Liver (tissue), 9 donors: ENCODE results near the gene F2R. TPM values are rescaled to one million over a fixed set of nuclear protein-coding genes. Genes with fewer than 3 reads are reported as not detected.

ENCODE experiments used
- DNase-seq: peaks from one replicate; pipeline ENCODE4 v3.0.0-alpha.2; 2017; ENCODE audit warnings: low spot score
- H3K27ac ChIP-seq, 2 donors: one replicate each; pipeline ENCODE4 v1.7.0; 2013; ENCODE audit warnings: inconsistent platforms in 2 of 2, low read length in 2 of 2, control low read depth in 1 of 2, low read depth in 1 of 2, mild to moderate bottlenecking in 1 of 2
- H3K27me3 ChIP-seq, 4 donors: one replicate each; pipeline versions ENCODE4 v1.6.1 to v1.7.0; 2013; ENCODE audit warnings: low read length in 3 of 4, inconsistent platforms in 1 of 4, mild to moderate bottlenecking in 1 of 4, moderate library complexity in 1 of 4; ENCODE audit not compliant: control insufficient read depth in 4 of 4, insufficient read depth in 4 of 4
- H3K36me3 ChIP-seq, 4 donors: one replicate each; pipeline versions ENCODE4 v1.6.1 to v1.7.0; 2013; ENCODE audit warnings: low read length in 3 of 4, mild to moderate bottlenecking in 3 of 4, low read depth in 1 of 4, moderate library complexity in 1 of 4; ENCODE audit not compliant: control insufficient read depth in 4 of 4, insufficient read depth in 3 of 4
- H3K4me1 ChIP-seq, 4 donors: one replicate each; pipeline versions ENCODE4 v1.6.1 to v1.7.0; 2013; ENCODE audit warnings: low read length in 3 of 4, mild to moderate bottlenecking in 3 of 4, moderate library complexity in 1 of 4; ENCODE audit not compliant: control insufficient read depth in 4 of 4, insufficient read depth in 4 of 4
- H3K4me3 ChIP-seq, 3 donors: one replicate each; pipeline versions ENCODE4 v1.6.1 to v1.7.0; 2013; ENCODE audit warnings: low read length in 3 of 3, control low read depth in 1 of 3, low read depth in 1 of 3, mild to moderate bottlenecking in 1 of 3
- H3K9ac ChIP-seq, 2 donors: one replicate each; pipeline ENCODE4 v1.7.0; 2013; ENCODE audit warnings: low read length in 2 of 2, mild to moderate bottlenecking in 2 of 2, moderate library complexity in 2 of 2, control low read depth in 1 of 2, low read depth in 1 of 2
- H3K9me3 ChIP-seq, 4 donors: one replicate each; pipeline versions ENCODE4 v1.6.1 to v1.7.0; 2013; ENCODE audit warnings: low read length in 3 of 4; ENCODE audit not compliant: control insufficient read depth in 4 of 4
- ATF3 ChIP-seq: IDR thresholded peaks from 2 replicates; pipeline ENCODE4 v1.6.1; 2016; ENCODE audit warnings: antibody characterized with exemption
- CTCF ChIP-seq: fragments of 150-350 bp; IDR thresholded peaks from 2 replicates; pipeline ENCODE4 v1.5.1; 2017; ENCODE audit warnings: improper control_type of control experiment, low read depth, low read length; ENCODE audit not compliant: missing input control
- EGR1 ChIP-seq, 2 donors: IDR thresholded peaks; 2 replicates each; pipeline ENCODE4 v1.6.1; 2016 to 2018; ENCODE audit warnings: antibody characterized with exemption in 2 of 2, low read depth in 2 of 2
- FOXA1 ChIP-seq: IDR thresholded peaks from 2 replicates; pipeline ENCODE4 v1.6.1; 2016; ENCODE audit warnings: antibody characterized with exemption
- FOXA2 ChIP-seq: IDR thresholded peaks from 2 replicates; pipeline ENCODE4 v1.6.1; 2016; ENCODE audit warnings: antibody characterized with exemption
- GABPA ChIP-seq, 2 donors: IDR thresholded peaks in 1 of 2; conservative IDR thresholded peaks in 1 of 2; 2 replicates each; pipeline ENCODE4 v1.6.1; 2016; ENCODE audit warnings: antibody characterized with exemption in 2 of 2, mild to moderate bottlenecking in 1 of 2, moderate library complexity in 1 of 2
- HNF4A ChIP-seq, 2 donors: conservative IDR thresholded peaks; 2 replicates each; pipeline ENCODE4 v1.6.1; 2016; ENCODE audit warnings: antibody characterized with exemption in 2 of 2, mild to moderate bottlenecking in 2 of 2
- HNF4G ChIP-seq: IDR thresholded peaks from 2 replicates; pipeline ENCODE4 v1.6.1; 2016; ENCODE audit warnings: antibody characterized with exemption
- JUND ChIP-seq, 2 donors: IDR thresholded peaks; 2 replicates each; pipeline ENCODE4 v1.6.1; 2016; ENCODE audit warnings: antibody characterized with exemption in 2 of 2
- MAX ChIP-seq: IDR thresholded peaks from 2 replicates; pipeline ENCODE4 v1.6.1; 2016; ENCODE audit warnings: antibody characterized with exemption
- NR2F2 ChIP-seq: IDR thresholded peaks from 2 replicates; pipeline ENCODE4 v1.6.1; 2016; ENCODE audit warnings: antibody characterized with exemption
- RAD21 ChIP-seq, 2 donors: IDR thresholded peaks; 2 replicates each; pipeline ENCODE4 v1.6.1; 2016; ENCODE audit warnings: antibody characterized with exemption in 2 of 2, mild to moderate bottlenecking in 2 of 2
- REST ChIP-seq: IDR thresholded peaks from 2 replicates; pipeline ENCODE4 v1.6.1; 2016; ENCODE audit warnings: antibody characterized with exemption, mild to moderate bottlenecking
- SP1 ChIP-seq: IDR thresholded peaks from 2 replicates; pipeline ENCODE4 v1.6.1; 2018; ENCODE audit warnings: antibody characterized with exemption, mild to moderate bottlenecking
- TAF1 ChIP-seq: conservative IDR thresholded peaks from 2 replicates; pipeline ENCODE4 v1.6.1; 2016; ENCODE audit warnings: antibody characterized with exemption, mild to moderate bottlenecking
- ZBTB33 ChIP-seq: IDR thresholded peaks from 2 replicates; pipeline ENCODE4 v1.6.1; 2016; ENCODE audit warnings: antibody characterized with exemption
- WGBS: extraction: QIAGEN DNeasy Blood & Tissue Kit; methylation state at CpG from one replicate; pipeline ENCODE4 v1.1.7; 2013; 5-methylcytosine and 5-hydroxymethylcytosine counted together
- polyA plus RNA-seq, 2 donors: library from polyadenylated mRNA; stranded (reverse) in 1 of 2; unstranded in 1 of 2; fragments of 200-250 nt in 1 of 2; fragments of >200 nt in 1 of 2; fragmentation: Nextera tagmentation in 1 of 2; extraction: Ambion mirVana in 1 of 2; gene quantifications; one replicate each; pipeline versions ENCODE4 v1.2.1 to v1.2.3, GENCODE V29; 2013 to 2015
- total RNA-seq, 2 donors: library from RNA; depleted of rRNA; stranded (reverse); fragments of >200 nt; gene quantifications; one replicate each; pipeline ENCODE4 v1.2.3, GENCODE V29; 2014
- donor health status: healthy.
- donor health status: healthy.
- donor health status: healthy.
- donor health status: healthy.
- donor health status: healthy.

F2R gene
- total and polyA plus RNA-seq, 4 donors, result 5.9 to 18.7 (median 9.5) TPM

GRCh38 chr5:76689321-76690036 is 26.4 kb upstream of the F2R start:
- Histone ChIP-seq H3K4me1 (no peaks in the 10 kb centered on the region), H3K27me3 (no peaks in the 10 kb centered on the region), H3K4me3 (no peak overlapping the region), H3K9ac (no peak overlapping the region), H3K27ac (peak overlapping the region in 1 of 2 donors; percentile 16), H3K9me3 (no peaks in the 10 kb centered on the region), H3K36me3 (peaks cover 2 to 41% (median 21%) of the 10 kb centered on the region in 4 donors)
- WGBS, result 95% methylated on average over 3 of the region's 3 CpGs
- TF ChIP-seq TAF1 (no peak), EGR1 (IDR thresholded peaks at IDR 0.05; ENCODE audit: low read depth in 2 of 2) (no peak), FOXA1 (no peak), HNF4A (conservative IDR thresholded peaks at IDR 0.05) (no peak), RAD21 (IDR thresholded peaks at IDR 0.05) (no peak), SP1 (no peak), NR2F2 (no peak), HNF4G (no peak), MAX (no peak), GABPA (IDR thresholded peaks at IDR 0.05 in 1 of 2, conservative IDR thresholded peaks at IDR 0.05 in 1 of 2) (no peak), CTCF (no peak), FOXA2 (no peak), ATF3 (no peak), JUND (IDR thresholded peaks at IDR 0.05) (no peak), REST (no peak)
- DNase-seq, result no peak

- WGBS, result 96% methylated on average over 3 of the region's 3 CpGs
- no peaks in the 10 kb centered on the region for H3K4me1 ChIP-seq
- H3K36me3 ChIP-seq, result peaks cover 2 to 43% (median 21%) of the 10 kb centered on the region in 4 donors
- no peaks in the 10 kb centered on the region for H3K27me3 ChIP-seq
- no peak overlapping the region for H3K9ac ChIP-seq
- H3K4me3 ChIP-seq, result no peak overlapping the region
- H3K9me3 ChIP-seq, result no peaks in the 10 kb centered on the region
- H3K27ac ChIP-seq, result peak overlapping the region in 1 of 2 donors; percentile 16
- no peak for DNase-seq
- TF ChIP-seq ZBTB33, result no peak
These were observed 25.8 kb upstream of the F2R start for GRCh38 chr5:76690037-76690679.
